ENCODE data around the gene TTLL11. TPM values are rescaled to one million over a fixed set of nuclear protein-coding genes. Genes with fewer than 3 reads are reported as not detected.

The TTLL11 gene
- polyA plus RNA-seq, 1 donor from 2014 or later: 8.0 TPM

DNA sequence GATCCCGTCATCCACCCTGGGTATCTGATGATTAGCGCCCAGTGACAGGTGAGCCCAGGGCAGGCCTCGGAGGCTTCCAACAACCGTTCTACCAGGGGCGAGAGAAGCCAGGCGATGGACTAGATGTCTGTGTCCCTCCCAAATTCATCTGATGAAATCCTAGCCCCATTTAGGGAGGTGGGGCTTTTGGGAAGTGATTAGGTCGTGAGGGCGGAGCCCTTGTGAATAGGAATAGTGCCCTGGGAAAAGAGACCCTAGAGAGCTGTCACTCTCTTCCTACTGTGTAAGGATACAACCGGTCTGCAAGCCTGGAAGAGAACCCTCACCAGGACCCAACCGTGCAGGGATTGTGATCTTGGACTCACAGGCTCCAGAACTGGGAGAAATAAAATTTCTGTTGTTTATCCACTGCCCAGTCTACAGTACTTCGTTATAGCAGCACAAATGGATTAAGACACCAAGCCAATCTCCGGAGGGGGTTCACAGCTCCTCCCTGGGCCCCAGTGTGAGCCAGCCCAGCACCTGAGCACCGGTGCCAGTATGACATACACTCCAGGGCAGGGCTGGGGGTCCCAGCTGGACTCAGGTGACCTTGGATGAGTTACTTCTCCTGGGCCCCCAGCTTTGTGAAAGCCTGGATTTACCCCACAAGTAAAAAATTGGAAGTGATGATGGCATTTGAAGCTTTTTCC lies 279.4 kb downstream of the TTLL11 start:
- no peaks in the 10 kb centered on the region for H3K27me3 ChIP-seq (ENCODE audit: insufficient read depth, low read depth, low read length)
- no peaks in the 10 kb centered on the region for H3K9me2 ChIP-seq (ENCODE audit: insufficient read depth, low read length)
- H3K9me3 ChIP-seq (ENCODE audit: low read length): no peaks in the 10 kb centered on the region
- no peak overlapping the region for H3K27ac ChIP-seq (ENCODE audit: low read length)
- no peaks in the 10 kb centered on the region for H3K36me3 ChIP-seq (ENCODE audit: insufficient read depth, low read length)
- H3K4me3 ChIP-seq (ENCODE audit: low read length): no peak overlapping the region
- TF ChIP-seq CTCF (IDR thresholded peaks at IDR 0.05; ENCODE audit: poor library complexity, severe bottlenecking) (no peak), EP300 (conservative IDR thresholded peaks at IDR 0.05; ENCODE audit: poor library complexity, severe bottlenecking) (no peak)
- H4K20me1 ChIP-seq (ENCODE audit: insufficient read depth): no peaks in the 10 kb centered on the region
- no peak overlapping the region for H3K4me2 ChIP-seq (ENCODE audit: low read length)
- H3K9ac ChIP-seq (ENCODE audit: low read length): no peak overlapping the region
- no peaks in the 10 kb centered on the region for H3F3A ChIP-seq (ENCODE audit: insufficient read depth, low read length, poor library complexity, severe bottlenecking)
- H3K79me2 ChIP-seq (replicated peaks; ENCODE audit: insufficient read depth, low read length): no peaks in the 10 kb centered on the region
- H2AFZ ChIP-seq (ENCODE audit: low read depth, low read length): no peak overlapping the region

DNA sequence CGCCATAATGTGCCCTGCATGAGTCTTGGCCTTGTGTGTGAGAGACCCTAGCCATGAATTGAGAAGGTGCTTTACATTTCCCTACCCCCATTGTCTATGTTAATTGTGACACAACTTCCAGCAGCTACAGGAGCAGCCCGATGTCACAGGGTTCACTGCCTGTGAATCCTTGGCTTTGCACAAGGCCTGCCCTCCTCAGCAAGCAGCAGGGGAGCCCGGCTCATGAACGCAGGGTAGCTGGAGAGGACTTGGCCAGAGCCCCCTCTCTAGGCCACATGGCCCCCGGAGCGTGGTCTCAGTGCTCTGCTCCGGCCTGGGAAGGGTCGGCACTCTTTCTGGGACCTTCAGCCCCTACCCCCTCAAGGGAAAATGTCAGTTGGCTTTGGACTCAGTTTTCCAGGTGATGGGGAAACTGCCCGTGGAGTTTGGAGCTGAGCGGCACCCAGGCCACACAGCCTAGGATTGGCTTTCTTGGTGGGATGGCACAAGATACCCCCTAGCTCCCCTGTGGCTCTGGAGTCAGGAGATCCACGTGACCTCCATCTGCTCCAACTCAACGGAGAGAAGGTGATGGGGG lies 280.9 kb downstream of the TTLL11 start:
- Histone ChIP-seq H3K4me3 (ENCODE audit: low read length) (no peak overlapping the region), H3K27me3 (ENCODE audit: insufficient read depth, low read depth, low read length) (no peaks in the 10 kb centered on the region), H3K9me2 (ENCODE audit: insufficient read depth, low read length) (no peaks in the 10 kb centered on the region), H4K20me1 (ENCODE audit: insufficient read depth) (no peaks in the 10 kb centered on the region), H3K9ac (ENCODE audit: low read length) (no peak overlapping the region), H2AFZ (ENCODE audit: low read depth, low read length) (no peak overlapping the region), H3K9me3 (ENCODE audit: low read length) (no peaks in the 10 kb centered on the region), H3K79me2 (replicated peaks; ENCODE audit: insufficient read depth, low read length) (no peaks in the 10 kb centered on the region), H3F3A (ENCODE audit: insufficient read depth, low read length, poor library complexity, severe bottlenecking) (no peaks in the 10 kb centered on the region), H3K4me2 (ENCODE audit: low read length) (no peak overlapping the region), H3K27ac (ENCODE audit: low read length) (no peak overlapping the region), H3K36me3 (ENCODE audit: insufficient read depth, low read length) (no peaks in the 10 kb centered on the region)
- TF ChIP-seq POLR2AphosphoS5 (IDR thresholded peaks at IDR 0.05) (no peak), SMC3 (conservative IDR thresholded peaks at IDR 0.05; ENCODE audit: poor library complexity) (no peak), MXI1 (conservative IDR thresholded peaks at IDR 0.05; ENCODE audit: poor library complexity, severe bottlenecking) (no peak), REST (IDR thresholded peaks at IDR 0.05; ENCODE audit: borderline replicate concordance) (no peak), EP300 (conservative IDR thresholded peaks at IDR 0.05; ENCODE audit: poor library complexity, severe bottlenecking) (no peak), TAF1 (IDR thresholded peaks at IDR 0.05; ENCODE audit: low read depth) (no peak), RAD21 (conservative IDR thresholded peaks at IDR 0.05) (no peak), EZH2 (IDR thresholded peaks at IDR 0.05; ENCODE audit: borderline replicate concordance, insufficient read depth, low read length, poor library complexity, severe bottlenecking) (no peak), CTCF (IDR thresholded peaks at IDR 0.05; ENCODE audit: poor library complexity, severe bottlenecking) (no peak)
